Measurements from ENCODE around the gene TLN1.
A peak's percentile ranks its signal among the peaks of the same experiment; 100 is the strongest.

TLN1 gene

DNA sequence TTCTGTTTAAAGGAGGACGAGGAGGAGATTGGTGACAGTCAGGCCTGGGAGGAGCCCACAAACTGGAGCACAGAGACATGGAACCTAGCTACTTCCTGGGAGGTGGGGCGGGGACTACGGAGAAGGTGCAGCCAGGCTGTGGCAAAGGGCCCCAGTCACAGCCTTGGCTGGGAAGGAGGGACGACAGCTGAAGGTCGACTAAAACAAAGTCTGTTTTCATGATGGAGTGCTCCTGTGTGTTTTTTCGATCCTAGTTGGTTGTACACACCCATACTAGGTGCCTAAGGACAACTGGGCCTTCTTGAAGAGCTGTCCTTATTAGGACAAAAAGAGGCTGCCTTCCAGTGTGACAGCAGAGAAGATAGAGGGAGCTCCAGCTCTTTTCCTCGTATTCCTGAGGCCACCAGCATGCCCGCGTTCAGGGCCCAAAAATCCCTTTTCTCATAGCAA lies 71.0 kb downstream of the TLN1 start:
- DNase-seq: no peak

DNA sequence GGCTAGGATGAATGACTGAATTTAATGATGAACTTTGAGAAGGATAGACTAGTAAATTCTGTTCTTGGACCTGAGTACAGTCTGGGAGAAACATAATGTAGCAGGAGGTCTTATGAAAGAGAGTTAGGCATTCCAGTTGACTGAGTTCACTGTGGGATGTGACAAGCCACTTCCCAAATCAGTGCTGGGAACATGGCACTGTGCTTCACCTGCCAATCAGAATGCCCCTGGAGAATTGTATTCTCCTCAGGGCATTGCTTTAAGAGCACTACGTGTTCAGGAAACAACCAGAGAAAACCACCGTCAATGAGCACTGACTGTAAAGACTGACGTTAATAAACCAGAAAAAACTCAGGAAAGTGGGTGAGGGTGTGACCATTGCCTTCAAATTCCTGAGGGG lies 72.7 kb downstream of the TLN1 start:
- no peak for DNase-seq

DNA sequence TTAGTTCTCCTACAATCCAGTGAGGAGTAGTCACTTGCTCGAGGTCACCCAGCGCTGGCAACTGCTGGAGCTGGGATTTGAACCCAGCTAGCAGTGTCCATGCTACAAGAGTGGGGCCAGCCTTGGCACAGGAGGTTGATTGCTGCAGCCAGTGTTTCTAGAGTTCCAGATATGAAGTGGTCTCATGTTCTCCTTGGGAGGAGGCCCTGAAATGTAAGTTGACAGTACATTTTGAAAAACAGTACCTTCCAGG lies 73.1 kb downstream of the TLN1 start:
- no peak for DNase-seq

GRCh38 chr9:35658137-35658967 lies 73.6 kb downstream of the TLN1 start, which contains the start of gene CCDC107:
CCDC107 (plus strand) TSS chr9:35658292; CDS start chr9:35658380, 88 bp downstream.
- DNase-seq: peak; percentile 94

GRCh38 chr9:35657546-35658136 lies 74.4 kb downstream of the TLN1 start, which contains the start of gene RMRP:
RMRP (minus strand) TSS chr9:35658019.
- DNase-seq: peak; percentile 99

DNA sequence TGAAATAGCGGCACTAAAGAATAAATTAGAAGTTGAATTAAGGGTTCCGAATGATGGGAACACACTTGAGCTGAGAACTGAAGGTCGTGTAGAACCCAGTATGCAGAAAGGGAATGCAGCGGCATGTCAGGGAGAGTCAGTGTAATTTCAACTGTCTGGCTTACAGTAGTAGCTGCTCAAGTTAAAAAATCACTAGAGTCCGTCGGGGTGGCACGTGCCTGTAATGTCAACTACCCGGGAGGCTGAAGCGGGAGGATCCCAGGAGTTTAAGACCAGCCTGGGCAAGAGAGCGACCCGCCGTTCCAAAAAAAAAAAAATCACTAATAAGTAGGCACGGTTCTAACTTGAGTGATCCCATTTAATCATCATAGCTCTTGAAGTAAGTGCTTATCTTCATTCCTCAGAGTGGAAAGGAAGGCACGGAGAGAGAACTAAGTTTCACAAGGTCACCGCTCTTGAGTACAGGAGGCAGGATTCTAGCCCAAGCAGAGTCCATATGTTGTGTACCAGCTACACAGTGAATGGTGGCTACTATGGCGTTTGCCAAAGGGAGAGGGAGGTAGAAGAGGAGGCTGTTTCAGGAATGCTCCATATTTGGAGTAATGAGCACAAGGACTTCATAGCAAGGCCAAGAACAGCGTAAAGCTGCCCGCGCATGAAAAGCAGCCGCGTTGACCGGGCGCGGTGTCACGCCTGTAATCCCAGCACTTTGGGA lies 75.0 kb downstream of the TLN1 start:
- no peak for DNase-seq

DNA sequence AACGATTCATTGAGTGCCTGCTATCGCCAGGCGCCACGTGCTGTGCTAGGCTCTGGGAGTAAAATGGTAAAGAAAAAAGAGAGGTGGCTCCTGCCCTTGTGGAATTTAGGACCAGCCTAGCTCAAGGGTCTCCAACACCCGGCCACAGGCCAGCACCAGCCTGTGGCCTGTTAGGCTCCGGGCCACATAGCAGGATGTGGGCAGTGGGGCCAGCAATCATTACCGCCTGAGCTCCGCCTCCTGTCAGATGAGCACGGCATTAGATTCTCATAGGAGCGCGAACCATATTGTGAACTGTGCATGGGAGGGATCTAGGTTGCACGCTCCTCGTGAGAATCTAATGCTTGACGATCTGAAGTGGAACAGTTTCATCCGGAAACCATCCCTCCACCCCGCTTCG lies 75.6 kb downstream of the TLN1 start:
- DNase-seq: no peak

DNA sequence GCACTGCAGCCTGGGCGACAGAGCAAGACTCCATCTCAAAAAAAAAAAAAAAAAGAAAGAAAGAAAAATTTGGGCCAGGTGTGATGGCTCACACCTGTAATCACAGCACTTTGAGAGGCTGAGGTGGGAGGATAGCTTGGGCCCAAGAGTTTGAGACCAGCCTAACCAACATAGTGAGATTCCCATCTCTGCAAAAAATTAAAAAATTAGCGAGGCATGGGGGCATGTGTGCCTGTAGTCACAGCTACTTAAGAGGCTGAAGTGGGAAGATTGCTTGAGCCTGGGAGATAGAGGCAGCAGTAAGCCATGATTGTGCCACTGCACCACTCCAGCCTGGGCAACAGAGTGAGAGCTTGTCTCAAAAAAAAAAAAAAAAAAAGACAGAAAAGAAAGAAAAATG lies 78.4 kb downstream of the TLN1 start:
- DNase-seq: peak; percentile 7

- peak; percentile 14 for DNase-seq
These were observed 79.2 kb downstream of the TLN1 start for GRCh38 chr9:35652829-35653209.

DNA sequence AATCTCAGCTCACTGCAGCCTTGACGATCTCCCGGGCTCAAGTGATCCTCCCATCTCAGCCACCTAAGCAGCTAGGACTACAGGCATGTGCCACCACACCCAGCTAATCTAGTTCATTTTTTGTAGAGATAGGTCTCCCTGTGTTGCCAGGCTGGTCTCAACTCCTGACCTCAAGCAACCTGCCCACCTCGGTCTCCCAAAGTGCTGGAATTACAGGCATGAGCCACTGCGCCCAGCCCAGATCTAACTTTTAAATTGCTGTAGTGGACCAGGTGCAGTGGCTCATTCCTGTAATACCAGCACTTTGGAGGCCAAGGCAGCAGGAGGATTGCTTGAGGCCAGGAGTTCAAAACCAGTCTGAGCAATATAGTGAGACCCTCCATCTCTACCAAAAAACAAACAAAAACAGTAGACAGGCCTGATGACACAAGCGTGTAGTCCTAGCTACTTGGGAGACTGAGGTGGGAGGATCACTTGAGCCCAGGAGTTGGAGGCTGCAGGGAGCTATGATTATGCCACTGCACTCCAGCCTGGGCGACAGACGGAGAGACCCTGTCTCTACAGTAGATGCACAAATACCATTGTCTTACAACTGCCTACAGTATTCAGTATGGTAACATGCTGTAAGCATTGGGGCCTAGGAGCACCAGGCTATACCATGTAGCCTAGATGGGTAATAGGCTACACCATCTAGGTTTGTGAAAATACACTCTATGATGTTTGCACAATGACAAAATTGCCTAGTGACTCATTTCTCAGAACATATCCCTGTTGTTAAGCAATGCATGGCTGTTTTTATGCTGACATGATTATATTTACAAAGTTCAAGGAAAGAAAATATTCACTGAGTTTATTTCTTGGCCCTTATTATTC lies 79.8 kb downstream of the TLN1 start:
- peak; percentile 77 for DNase-seq

- DNase-seq: no peak
These were observed 81.4 kb downstream of the TLN1 start, which contains the start of gene SIT1 for GRCh38 chr9:35650341-35651158. SIT1 (minus strand) TSS chr9:35650931; CDS start chr9:35650853, 78 bp downstream.

GRCh38 chr9:35649431-35650340 lies 82.3 kb downstream of the TLN1 start:
- DNase-seq: no peak
